ENCODE measurements around the gene GYG2.
"Not testable (repeated sequence)": the region's sequence is repeated elsewhere in the genome, so short reads cannot be mapped to it uniquely, and the experiment has no call there.

The GYG2 gene

DNA sequence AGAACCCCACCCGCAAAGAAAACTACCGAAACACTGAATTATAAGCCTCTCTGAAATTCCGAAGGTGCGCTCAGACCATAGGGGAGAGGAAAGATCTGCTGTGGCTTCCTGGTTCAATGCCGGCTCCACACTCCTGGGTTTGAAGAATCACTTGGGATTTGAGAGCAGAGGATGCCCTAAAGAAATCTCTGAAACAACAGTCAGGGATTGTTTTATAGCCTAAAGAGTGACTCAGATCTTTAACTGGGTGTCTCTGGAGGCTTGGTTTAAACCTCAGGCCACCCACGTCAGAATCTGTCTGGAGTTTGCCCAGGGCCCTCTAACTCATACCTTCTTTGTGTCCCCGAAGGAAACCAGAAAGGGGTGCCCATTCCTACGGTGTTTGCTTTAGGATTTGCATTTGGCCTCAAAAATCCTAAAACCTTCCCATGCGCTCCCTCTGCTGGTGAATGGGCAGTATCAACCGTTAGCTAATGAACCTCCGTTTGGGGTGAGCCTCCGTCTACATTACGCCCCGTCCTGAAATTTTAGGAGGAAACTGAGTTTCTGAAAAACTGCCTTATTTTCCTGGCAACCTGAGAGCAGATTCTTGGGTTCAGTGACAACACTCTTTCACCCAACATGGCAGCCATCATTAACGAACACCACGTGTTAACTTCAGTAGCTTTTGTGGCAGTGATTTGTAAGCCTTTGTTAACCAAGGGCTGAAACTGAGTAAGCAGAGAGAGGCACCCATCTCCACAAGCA is 16.4 kb upstream of the GYG2 start:
- H3K27me3 ChIP-seq; H3K4me1 ChIP-seq; H3K36me3 ChIP-seq; H3K9me3 ChIP-seq; H3K4me3 ChIP-seq (ENCODE audit: low read depth, low read length): not testable (repeated sequence)
- TF ChIP-seq, protein P1, sequence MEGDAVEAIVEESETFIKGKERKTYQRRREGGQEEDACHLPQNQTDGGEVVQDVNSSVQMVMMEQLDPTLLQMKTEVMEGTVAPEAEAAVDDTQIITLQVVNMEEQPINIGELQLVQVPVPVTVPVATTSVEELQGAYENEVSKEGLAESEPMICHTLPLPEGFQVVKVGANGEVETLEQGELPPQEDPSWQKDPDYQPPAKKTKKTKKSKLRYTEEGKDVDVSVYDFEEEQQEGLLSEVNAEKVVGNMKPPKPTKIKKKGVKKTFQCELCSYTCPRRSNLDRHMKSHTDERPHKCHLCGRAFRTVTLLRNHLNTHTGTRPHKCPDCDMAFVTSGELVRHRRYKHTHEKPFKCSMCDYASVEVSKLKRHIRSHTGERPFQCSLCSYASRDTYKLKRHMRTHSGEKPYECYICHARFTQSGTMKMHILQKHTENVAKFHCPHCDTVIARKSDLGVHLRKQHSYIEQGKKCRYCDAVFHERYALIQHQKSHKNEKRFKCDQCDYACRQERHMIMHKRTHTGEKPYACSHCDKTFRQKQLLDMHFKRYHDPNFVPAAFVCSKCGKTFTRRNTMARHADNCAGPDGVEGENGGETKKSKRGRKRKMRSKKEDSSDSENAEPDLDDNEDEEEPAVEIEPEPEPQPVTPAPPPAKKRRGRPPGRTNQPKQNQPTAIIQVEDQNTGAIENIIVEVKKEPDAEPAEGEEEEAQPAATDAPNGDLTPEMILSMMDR (IDR thresholded peaks at IDR 0.05; ENCODE audit: low read depth, low read length), result peak; percentile 52
- peak; percentile 25 for DNase-seq

DNA sequence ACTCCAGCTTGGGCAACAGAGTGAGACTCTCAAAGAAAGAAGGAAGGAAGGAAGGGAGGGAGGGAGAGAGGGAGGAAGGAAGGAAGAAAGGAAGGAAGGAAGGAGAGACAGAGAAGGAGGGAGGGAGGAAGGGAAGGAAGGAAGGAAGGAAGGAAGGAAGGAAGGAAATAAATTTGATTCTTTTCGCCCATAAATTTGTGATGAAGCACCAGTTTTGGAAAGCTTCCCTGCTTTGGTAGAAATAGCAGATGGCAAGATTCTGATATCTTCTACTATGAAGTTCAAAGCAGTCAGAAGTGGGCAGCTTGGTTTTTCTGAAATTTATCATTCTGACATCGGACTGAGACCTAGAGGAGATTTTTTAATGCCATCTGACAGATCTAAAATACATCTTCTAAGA is 11.7 kb upstream of the GYG2 start:
- no peak for DNase-seq
- TF ChIP-seq, protein P1 (IDR thresholded peaks at IDR 0.05; ENCODE audit: low read depth, low read length), result no peak
- no peaks in the 10 kb centered on the region for H3K36me3 ChIP-seq
- no peaks in the 10 kb centered on the region for H3K9me3 ChIP-seq
- H3K27me3 ChIP-seq, result no peaks in the 10 kb centered on the region
- no peak overlapping the region for H3K4me3 ChIP-seq (ENCODE audit: low read depth, low read length)
- no peaks in the 10 kb centered on the region for H3K4me1 ChIP-seq

DNA sequence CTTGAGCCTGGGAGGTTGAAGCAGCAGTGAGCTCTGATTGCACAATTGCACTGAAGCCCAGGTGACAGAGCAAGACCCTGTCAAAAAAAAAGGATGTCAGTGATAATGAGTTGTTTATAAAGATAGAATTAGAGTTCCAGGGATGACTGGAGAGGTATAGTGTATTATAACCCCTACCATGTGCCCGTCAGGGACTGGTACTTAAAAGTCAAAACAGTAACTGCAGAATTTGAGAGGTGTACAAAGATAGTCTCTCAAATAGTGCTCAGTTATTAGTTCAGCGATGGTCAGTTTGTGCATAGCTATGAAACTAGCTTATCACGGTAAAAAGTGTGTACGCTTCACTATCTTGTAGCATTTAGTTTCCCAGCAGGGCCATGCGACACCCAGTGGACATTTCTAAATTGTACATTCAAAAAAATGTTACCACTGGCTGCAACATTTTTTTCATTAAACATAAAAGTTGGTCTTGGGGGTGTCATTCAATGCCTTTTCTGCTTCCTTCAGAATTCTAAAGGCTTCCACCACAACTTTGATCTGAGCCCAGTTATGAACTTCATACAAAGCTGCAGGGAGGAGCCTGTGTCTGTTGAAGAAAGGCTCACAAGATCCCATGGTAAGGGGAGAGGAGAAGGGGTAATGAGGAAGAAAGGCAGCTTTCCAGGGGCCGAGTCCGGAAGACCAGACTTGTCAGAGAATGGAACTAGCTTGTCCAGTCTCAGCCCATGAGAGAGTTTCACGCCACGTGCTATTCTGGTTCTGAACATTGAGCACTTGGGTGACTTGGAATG is 9.2 kb upstream of the GYG2 start:
- H3K9me3 ChIP-seq, result no peaks in the 10 kb centered on the region
- H3K4me3 ChIP-seq (ENCODE audit: low read depth, low read length), result no peak overlapping the region
- TF ChIP-seq, protein P1 (IDR thresholded peaks at IDR 0.05; ENCODE audit: low read depth, low read length), result peak; percentile 13; the same call in 1 of the 2 replicates
- no peaks in the 10 kb centered on the region for H3K36me3 ChIP-seq
- no peaks in the 10 kb centered on the region for H3K4me1 ChIP-seq
- no peaks in the 10 kb centered on the region for H3K27me3 ChIP-seq
- DNase-seq, result no peak

DNA sequence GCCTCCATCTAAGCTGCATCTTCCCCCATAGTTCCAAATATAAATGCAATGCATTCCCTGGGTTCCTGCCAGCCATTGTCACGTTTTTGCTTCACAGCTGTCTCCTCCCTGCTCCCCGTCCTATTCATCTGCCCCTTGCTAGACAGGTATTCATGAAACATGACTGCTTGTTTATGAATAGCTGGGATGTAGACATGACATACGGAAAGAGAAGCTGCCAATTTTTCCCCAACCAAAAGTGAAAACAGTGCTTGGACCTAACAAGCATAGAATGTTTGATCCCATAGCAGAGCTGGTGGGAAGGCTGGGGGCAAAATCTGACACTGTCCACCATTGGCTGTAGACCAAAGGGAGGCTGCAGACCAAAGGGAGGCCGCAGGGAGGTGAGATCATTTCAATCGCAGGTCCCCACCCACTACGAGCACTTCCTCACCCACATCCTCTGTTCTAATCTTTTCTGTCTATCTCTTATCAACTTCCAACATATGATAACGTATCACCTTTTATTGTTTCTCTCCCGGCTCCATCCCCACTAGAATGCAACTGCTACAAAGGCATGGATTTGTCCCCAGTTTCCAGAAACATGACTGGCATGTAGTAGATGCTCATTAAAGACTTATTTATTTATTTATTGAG is 8.5 kb upstream of the GYG2 start:
- no peak for DNase-seq
- TF ChIP-seq, protein P1 (IDR thresholded peaks at IDR 0.05; ENCODE audit: low read depth, low read length), result no peak
- H3K4me1 ChIP-seq, result no peaks in the 10 kb centered on the region
- no peak overlapping the region for H3K4me3 ChIP-seq (ENCODE audit: low read depth, low read length)
- no peaks in the 10 kb centered on the region for H3K36me3 ChIP-seq
- H3K9me3 ChIP-seq, result no peaks in the 10 kb centered on the region
- H3K27me3 ChIP-seq, result no peaks in the 10 kb centered on the region

DNA sequence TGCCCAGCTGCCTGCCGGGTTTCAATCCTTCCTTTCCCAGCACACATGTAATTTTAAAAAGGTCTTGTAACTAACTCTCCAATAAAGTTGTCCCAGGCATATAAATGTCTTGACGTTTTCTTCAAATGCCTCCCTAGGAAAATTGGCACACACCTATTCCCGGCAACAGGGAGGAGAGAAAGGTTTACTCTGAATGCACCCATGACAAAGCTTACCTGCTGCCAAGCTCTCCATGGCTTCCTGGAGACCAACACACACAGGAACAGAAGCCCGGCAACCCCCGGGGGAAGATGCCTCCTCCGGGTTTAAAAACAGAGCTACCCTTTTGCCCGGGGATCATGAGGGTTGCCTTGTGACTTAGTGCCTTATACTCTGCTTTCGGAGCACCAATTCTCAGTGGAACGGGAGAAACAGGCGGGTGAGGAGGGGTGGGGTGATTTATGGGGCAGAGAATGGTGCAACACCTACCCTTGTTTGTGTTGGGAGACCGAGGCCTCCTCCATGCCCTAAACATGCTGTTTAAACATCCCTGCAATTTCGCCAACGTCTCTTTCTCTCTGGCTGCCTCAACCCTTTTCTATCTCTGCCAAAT is 4.8 kb upstream of the GYG2 start:
- TF ChIP-seq, protein P1 (IDR thresholded peaks at IDR 0.05; ENCODE audit: low read depth, low read length), result no peak
- Histone ChIP-seq H3K4me3 (ENCODE audit: low read depth, low read length) (no peak overlapping the region), H3K9me3 (no peaks in the 10 kb centered on the region), H3K27me3 (no peaks in the 10 kb centered on the region), H3K36me3 (no peaks in the 10 kb centered on the region), H3K4me1 (no peaks in the 10 kb centered on the region)
- no peak for DNase-seq

Data from BE2C (cell line).